HepG2 (cell line): ENCODE data around the gene CR2. TPM values are rescaled to one million over a fixed set of nuclear protein-coding genes. Genes with fewer than 3 reads are reported as not detected.

Source experiments
- ATAC-seq: fragments of 200-7000 bp; cut with Tn5 transposase; 3 replicates; pipeline ENCODE4 v1.9.1; 2020; ENCODE audit warnings: mild to moderate bottlenecking, moderate library complexity
- BruUV-seq: library from RNA; stranded (reverse); fragments of 400-500 nt; replicated peaks from 2 replicates; lab custom pipeline; 2021; lab: Mats Ljungman, UMichigan
- CTCF ChIA-PET: fragments of 300-600 bp; formaldehyde crosslinking; extraction: SDS; loops from one replicate; lab custom pipeline; 2021; ENCODE audit warnings: low total read pairs, inconsistent platforms, low intra/inter-chr PET ratio; lab: Yijun Ruan, JAX
- POLR2A ChIA-PET: fragments of 350-600 bp; sonication (Branson Sonifier 250); formaldehyde crosslinking; loops from one replicate; lab custom pipeline; 2020; ENCODE audit warnings: antibody characterized with exemption, inconsistent platforms; lab: Yijun Ruan, JAX
- DNase-seq: peaks from one replicate; pipeline ENCODE4 v3.0.0-alpha.2; 2015; ENCODE audit warnings: low spot score
- FAIRE-seq: peaks from 3 replicates; lab custom pipeline; 2011; peaks lifted over from hg19 to GRCh38; lab: Jason Lieb, UNC
- H2AFZ ChIP-seq: one replicate; pipeline ENCODE4 v1.6.1; 2011; ENCODE audit warnings: low read length, inconsistent platforms
- H3K27ac ChIP-seq: fragments of 300-600 bp; 3 replicates; pipeline ENCODE4 v1.8.0; 2011; ENCODE audit warnings: mixed run types, mild to moderate bottlenecking, mixed read lengths, low read length, inconsistent platforms; ENCODE audit not compliant: insufficient read depth; ENCODE audit errors: extremely low read length
- H3K27me3 ChIP-seq, 2 experiments: fragments of 200-600 bp in 1 of 2; 2 replicates in 1 of 2; 3 replicates in 1 of 2; pipeline versions ENCODE4 v1.6.0 to v1.8.0; 2011; ENCODE audit warnings: low read length in 2 of 2, mild to moderate bottlenecking in 2 of 2, moderate library complexity in 2 of 2, inconsistent platforms in 1 of 2; ENCODE audit not compliant: insufficient read depth in 2 of 2, control insufficient read depth in 1 of 2
- H3K36me3 ChIP-seq, 2 experiments: fragments of 200-600 bp in 1 of 2; replicated peaks in 1 of 2; 2 replicates in 1 of 2; 3 replicates in 1 of 2; pipeline versions ENCODE4 v1.5.1 to v1.8.0; 2011; ENCODE audit warnings: low read length in 2 of 2, inconsistent platforms in 1 of 2; ENCODE audit not compliant: insufficient read depth in 2 of 2, control insufficient read depth in 1 of 2
- H3K4me1 ChIP-seq: 2 replicates; pipeline ENCODE4 v1.5.1; 2012; ENCODE audit warnings: low read length, inconsistent platforms; ENCODE audit not compliant: insufficient read depth
- H3K4me2 ChIP-seq: 2 replicates; pipeline ENCODE4 v1.6.0; 2011; ENCODE audit warnings: low read depth, low read length, inconsistent platforms
- H3K4me3 ChIP-seq, 3 experiments: fragments of 200-600 bp in 1 of 3; sonication (generic), shearing (Covaris generic) in 1 of 3; replicated peaks in 1 of 3; 2 replicates each; pipeline ENCODE4 v1.5.1; 2011 to 2016; ENCODE audit warnings: low read length in 3 of 3, inconsistent platforms in 2 of 3, low read depth in 2 of 3, mild to moderate bottlenecking in 2 of 3, control low read depth in 1 of 3, mixed read lengths in 1 of 3; ENCODE audit not compliant: insufficient read depth in 1 of 3
- H3K79me2 ChIP-seq: one replicate; pipeline ENCODE4 v1.6.1; 2011; ENCODE audit warnings: low read length, inconsistent platforms; ENCODE audit not compliant: insufficient read depth
- H3K9ac ChIP-seq: 2 replicates; pipeline ENCODE4 v1.6.0; 2011; ENCODE audit warnings: mild to moderate bottlenecking, low read depth, low read length, inconsistent platforms; ENCODE audit not compliant: insufficient read depth
- H3K9me3 ChIP-seq: 2 replicates; pipeline ENCODE4 v1.5.1; 2012; ENCODE audit warnings: mild to moderate bottlenecking, low read length
- H4K20me1 ChIP-seq: 2 replicates; pipeline ENCODE4 v1.6.0; 2011; ENCODE audit warnings: inconsistent platforms, mild to moderate bottlenecking, low read length, moderate library complexity; ENCODE audit not compliant: insufficient read depth
- CSRNP2 ChIP-seq: sonication (generic); formaldehyde crosslinking; conservative IDR thresholded peaks from 2 replicates; pipeline ENCODE4 v1.8.0; 2022; ENCODE audit warnings: low read depth, missing genetic modification reagents
- E2F1 ChIP-seq: sonication (generic); formaldehyde crosslinking; IDR thresholded peaks from 2 replicates; pipeline ENCODE4 v1.5.0; 2020; ENCODE audit warnings: missing genetic modification reagents
- HCFC1 ChIP-seq: fragments of 150-350 bp; IDR thresholded peaks from 2 replicates; pipeline ENCODE4 v1.6.1; 2014; ENCODE audit warnings: low read depth, low read length
- PRPF4 ChIP-seq: fragments of 200-400 bp; formaldehyde crosslinking; IDR thresholded peaks from 2 replicates; pipeline ENCODE4 v1.6.1; 2016; ENCODE audit warnings: low read length, low read depth; ENCODE audit not compliant: poor library complexity, severe bottlenecking
- SIN3B ChIP-seq: fragments of 150-350 bp; IDR thresholded peaks from 2 replicates; pipeline ENCODE4 v1.6.1; 2014; ENCODE audit warnings: low read length
- SNAPC2 ChIP-seq: sonication (generic); formaldehyde crosslinking; IDR thresholded peaks from 2 replicates; pipeline ENCODE4 v1.8.1; 2022; ENCODE audit warnings: mild to moderate bottlenecking, missing genetic modification reagents
- ZFYVE20 ChIP-seq: sonication (generic); formaldehyde crosslinking; IDR thresholded peaks from 2 replicates; pipeline ENCODE4 v1.8.0; 2023; ENCODE audit warnings: low read depth, mild to moderate bottlenecking, moderate library complexity, missing genetic modification reagents, borderline replicate concordance
- ZNF552 ChIP-seq: sonication (generic); formaldehyde crosslinking; IDR thresholded peaks from 2 replicates; pipeline ENCODE4 v1.9.0; 2022; ENCODE audit warnings: missing genetic modification reagents, mild to moderate bottlenecking, borderline replicate concordance
- ZNF709 ChIP-seq: sonication (generic); formaldehyde crosslinking; IDR thresholded peaks from 2 replicates; pipeline ENCODE4 v1.5.0; 2020; ENCODE audit warnings: mild to moderate bottlenecking, missing genetic modification reagents
- WGBS: methylation state at CpG from one replicate; pipeline ENCODE4 v1.1.6; 2017; ENCODE audit warnings: low lambda C conversion rate; 5-methylcytosine and 5-hydroxymethylcytosine counted together
- in situ Hi-C: cut with HindIII; loops from 2 replicates; pipeline ENCODE4 v1.10.0; 2017; ENCODE audit warnings: low pct_unique_long_range_greater_than_20kb; ENCODE audit not compliant: extremely low pct_ligation_motif_present
- intact Hi-C: fragments of 100-400 bp; cut with micrococcal nuclease; formaldehyde crosslinking; loops from one replicate; pipeline ENCODE4 v1.10.0; 2022; ENCODE audit not compliant: unreplicated experiment
- polyA plus RNA-seq, 8 experiments: library from polyadenylated mRNA; depleted of rRNA in 3 of 8; stranded (reverse) in 7 of 8; unstranded in 1 of 8; fragments of >200 nt; fragmentation: Illumina TruSeq in 4 of 8; extraction: Trizol in 4 of 8; gene quantifications; 2 replicates each; pipeline versions ENCODE4 v1.2.1 to v1.2.3, GENCODE V29; 2011 to 2016; ENCODE audit warnings: low read depth in 4 of 8, missing spikeins in 1 of 8, mixed read lengths in 1 of 8; ENCODE audit not compliant: insufficient read depth in 1 of 8
- total RNA-seq, 5 experiments: library from RNA; depleted of rRNA; stranded (reverse); fragments of >200 nt; fragmentation: Illumina TruSeq; extraction: Trizol; gene quantifications; 2 replicates each; pipeline ENCODE4 v1.2.3, GENCODE V29; 2016; ENCODE audit warnings: low read depth in 1 of 5

Gene CR2
- total and polyA plus RNA-seq, 2 of the 13 experiments (the other 11 are each of a cell fraction or from before 2014, with no cell fraction given) = not detected

- ChIA-PET POLR2A (no interaction called here), CTCF (interaction anchor here (0.7 to 1.9 kb wide), 3 partner anchors 241 to 450 kb away, joined by 3 to 13 read pairs (median 3); partner anchors contain the start of gene YOD1)
- Histone ChIP-seq H3K4me2 (no peak overlapping the region), H2AFZ (no peak overlapping the region), H3K9me3 (no peaks in the 10 kb centered on the region), H3K27me3 (peaks cover 4 to 31% of the 10 kb centered on the region in 2 experiments; a peak in 3 of 5 replicates), H3K4me1 (no peaks in the 10 kb centered on the region), H3K9ac (no peak overlapping the region), H3K36me3 (no peaks in the 10 kb centered on the region), H3K27ac (no peak overlapping the region), H3K4me3 (no peak overlapping the region), H4K20me1 (no peaks in the 10 kb centered on the region), H3K79me2 (no peaks in the 10 kb centered on the region)
- FAIRE-seq (no peak), DNase-seq (no peak), ATAC-seq (no peak)
- 0% methylated on average over 3 of the region's 3 CpGs for WGBS
- in situ Hi-C loops = no loop called here
- TF ChIP-seq SNAPC2 (CRISPR knock-in tag) = no peak
- no TSS peak for BruUV-seq
- intact Hi-C loops = no loop called here
Observed at GRCh38 chr1:207500306-207500705, 46.2 kb downstream of the CR2 start.

- no peaks in the 10 kb centered on the region for H4K20me1 ChIP-seq
- no peak overlapping the region for H3K4me2 ChIP-seq
- FAIRE-seq (no peak), ATAC-seq (no peak), DNase-seq (no peak)
- in situ Hi-C loops = no loop called here
- WGBS = 1% methylated on average over 5 of the region's 5 CpGs
- no TSS peak for BruUV-seq
- H3K4me3 ChIP-seq = no peak overlapping the region
- no peaks in the 10 kb centered on the region for H3K79me2 ChIP-seq
- H3K27me3 ChIP-seq = peaks cover 4 to 25% of the 10 kb centered on the region in 2 experiments; a peak in 3 of 5 replicates
- intact Hi-C loops = no loop called here
- no peak for TF ChIP-seq ZFYVE20 (CRISPR knock-in tag)
- no peak for TF ChIP-seq ZNF709 (CRISPR knock-in tag)
- TF ChIP-seq SIN3B = no peak
- TF ChIP-seq CSRNP2 (CRISPR knock-in tag) = no peak
- TF ChIP-seq ZNF552 (CRISPR knock-in tag) = no peak
- TF ChIP-seq HCFC1 = no peak
- TF ChIP-seq E2F1 (CRISPR knock-in tag) = no peak
- TF ChIP-seq PRPF4 = no peak
- no peak overlapping the region for H2AFZ ChIP-seq
- no peaks in the 10 kb centered on the region for H3K9me3 ChIP-seq
- H3K27ac ChIP-seq = no peak overlapping the region
- H3K36me3 ChIP-seq = no peaks in the 10 kb centered on the region
- no peaks in the 10 kb centered on the region for H3K4me1 ChIP-seq
- ChIA-PET CTCF (no interaction called here), POLR2A (no interaction called here)
- H3K9ac ChIP-seq = no peak overlapping the region
Observed at GRCh38 chr1:207501071-207501470, 46.9 kb downstream of the CR2 start.
